HG03280 (cell line): ENCODE results near the gene ATP13A3.

ENCODE experiments used
- ATAC-seq: cut with Tn5 transposase; IDR thresholded peaks from one replicate; pipeline ENCODE4 v1.9.1; 2021; ENCODE audit warnings: mild to moderate bottlenecking, moderate library complexity; ENCODE audit not compliant: unreplicated experiment

The ATP13A3 gene

GRCh38 chr3:194374935-194375334 is 111.9 kb downstream of the ATP13A3 start:
- ATAC-seq, result no peak

GRCh38 chr3:194373899-194374298 is 112.9 kb downstream of the ATP13A3 start:
- ATAC-seq, result no peak

GRCh38 chr3:194373028-194373427 is 113.8 kb downstream of the ATP13A3 start:
- ATAC-seq, result no peak

GRCh38 chr3:194370753-194371152 is 116.0 kb downstream of the ATP13A3 start:
- no peak for ATAC-seq

GRCh38 chr3:194369522-194370279 is 117.1 kb downstream of the ATP13A3 start, which contains the start of gene LRRC15:
Gene LRRC15, minus strand, starts transcription at chr3:194369743. Its CDS starts 8,700 bp downstream, at chr3:194361043.
- ATAC-seq, result no peak

GRCh38 chr3:194368918-194369317 is 117.9 kb downstream of the ATP13A3 start:
- no peak for ATAC-seq

GRCh38 chr3:194367992-194368841 is 118.6 kb downstream of the ATP13A3 start:
- ATAC-seq, result no peak

GRCh38 chr3:194365978-194366490 is 120.8 kb downstream of the ATP13A3 start:
- no peak for ATAC-seq

GRCh38 chr3:194365526-194365925 is 121.3 kb downstream of the ATP13A3 start:
- no peak for ATAC-seq

GRCh38 chr3:194364652-194365434 is 122.0 kb downstream of the ATP13A3 start:
- no peak for ATAC-seq

GRCh38 chr3:194364314-194364651 is 122.5 kb downstream of the ATP13A3 start:
- no peak for ATAC-seq

GRCh38 chr3:194360568-194360967 is 126.2 kb downstream of the ATP13A3 start:
- ATAC-seq, result no peak

GRCh38 chr3:194357681-194358080 is 129.1 kb downstream of the ATP13A3 start:
- ATAC-seq, result no peak

GRCh38 chr3:194355379-194355778 is 131.4 kb downstream of the ATP13A3 start:
- ATAC-seq, result no peak

GRCh38 chr3:194354315-194354714 is 132.5 kb downstream of the ATP13A3 start:
- ATAC-seq, result no peak
